GM23248 (cell line): ENCODE results near the gene TNFAIP8L2. TPM values are rescaled to one million over a fixed set of nuclear protein-coding genes. Genes with fewer than 3 reads are reported as not detected.
A peak's percentile ranks its signal among the peaks of the same experiment; 100 is the strongest.
"Not testable (repeated sequence)": the region's sequence is repeated elsewhere in the genome, so short reads cannot be mapped to it uniquely, and the experiment has no call there.

Experiments used
- DNase-seq: peaks from one replicate; pipeline ENCODE4 v3.0.0-alpha.2; 2015
- H2AFZ ChIP-seq: fragments of 200-600 bp; sonication (generic); 2 replicates; pipeline ENCODE4 v1.6.1; 2016; ENCODE audit warnings: antibody characterized with exemption
- H3F3A ChIP-seq: fragments of 200-600 bp; sonication (generic); 2 replicates; pipeline ENCODE4 v1.6.1; 2016; ENCODE audit warnings: mild to moderate bottlenecking, antibody characterized with exemption, mixed run types; ENCODE audit not compliant: insufficient read depth
- H3K27ac ChIP-seq: fragments of 200-600 bp; sonication (generic); 2 replicates; pipeline ENCODE4 v1.5.1; 2016; ENCODE audit warnings: mild to moderate bottlenecking
- H3K27me3 ChIP-seq: fragments of 200-600 bp; sonication (generic); replicated peaks from 2 replicates; pipeline ENCODE4 v1.6.1; 2016; ENCODE audit warnings: mild to moderate bottlenecking; ENCODE audit not compliant: insufficient read depth
- H3K36me3 ChIP-seq: fragments of 200-600 bp; sonication (generic); 2 replicates; pipeline ENCODE4 v1.6.1; 2016; ENCODE audit warnings: low read depth, mild to moderate bottlenecking
- H3K4me1 ChIP-seq: fragments of 200-600 bp; sonication (generic); 2 replicates; pipeline ENCODE4 v1.6.1; 2016; ENCODE audit warnings: mild to moderate bottlenecking; ENCODE audit not compliant: insufficient read depth
- H3K4me2 ChIP-seq: fragments of 200-600 bp; sonication (generic); one replicate; pipeline ENCODE4 v1.6.1; 2016; ENCODE audit warnings: mild to moderate bottlenecking; ENCODE audit not compliant: unreplicated experiment
- H3K4me3 ChIP-seq: fragments of 200-600 bp; sonication (generic); 2 replicates; pipeline ENCODE4 v1.5.1; 2016; ENCODE audit warnings: mild to moderate bottlenecking
- H3K79me2 ChIP-seq: fragments of 200-600 bp; sonication (generic); 2 replicates; pipeline ENCODE4 v1.6.1; 2016; ENCODE audit warnings: mild to moderate bottlenecking; ENCODE audit not compliant: insufficient read depth
- H3K9ac ChIP-seq: fragments of 200-600 bp; sonication (generic); 2 replicates; pipeline ENCODE4 v1.6.1; 2016; ENCODE audit warnings: mild to moderate bottlenecking
- H3K9me2 ChIP-seq: fragments of 200-600 bp; sonication (generic); 2 replicates; pipeline ENCODE4 v1.6.1; 2016; ENCODE audit warnings: mixed run types, mild to moderate bottlenecking, moderate library complexity; ENCODE audit not compliant: insufficient read depth
- H3K9me3 ChIP-seq: fragments of 200-600 bp; sonication (generic); one replicate; pipeline ENCODE4 v1.6.1; 2017; ENCODE audit warnings: low read depth
- H4K20me1 ChIP-seq: fragments of 200-600 bp; sonication (generic); 2 replicates; pipeline ENCODE4 v1.6.0; 2016; ENCODE audit not compliant: insufficient read depth
- EZH2 ChIP-seq: fragments of 200-600 bp; sonication (generic); IDR thresholded peaks from 2 replicates; pipeline ENCODE4 v1.6.1; 2018; ENCODE audit warnings: antibody characterized with exemption, mild to moderate bottlenecking; ENCODE audit not compliant: insufficient read depth, poor library complexity, severe bottlenecking
- EZH2phosphoT487 ChIP-seq: fragments of 200-600 bp; sonication (generic); IDR thresholded peaks from 2 replicates; pipeline ENCODE4 v1.6.1; 2018; ENCODE audit warnings: antibody characterized with exemption, moderate library complexity, mild to moderate bottlenecking, low read depth; ENCODE audit not compliant: insufficient read depth
- WGBS, 2 experiments: methylation state at CpG; one replicate each; pipeline ENCODE4 v1.1.6; 2015 to 2017; ENCODE audit warnings: low lambda C conversion rate in 2 of 2, low coverage in 1 of 2; ENCODE audit errors: missing lambda C conversion rate in 2 of 2; 5-methylcytosine and 5-hydroxymethylcytosine counted together
- in situ Hi-C: fragments of 300-500 bp; cut with MboI; formaldehyde crosslinking; loops from 2 replicates; pipeline ENCODE4 v1.15.0; 2020
- polyA plus RNA-seq: library from polyadenylated mRNA; unstranded; fragments of >200 nt; fragmentation: Nextera tagmentation; extraction: Ambion mirVana; gene quantifications from 2 replicates; pipeline ENCODE4 v1.2.1, GENCODE V29; 2016
- total RNA-seq: library from RNA; depleted of rRNA; stranded (reverse); fragments of >200 nt; shearing (Covaris generic); gene quantifications from 2 replicates; pipeline ENCODE4 v1.2.3, GENCODE V29; 2014

The TNFAIP8L2 gene
- total and polyA plus RNA-seq, 2 experiments from 2014 or later: not detected

DNA sequence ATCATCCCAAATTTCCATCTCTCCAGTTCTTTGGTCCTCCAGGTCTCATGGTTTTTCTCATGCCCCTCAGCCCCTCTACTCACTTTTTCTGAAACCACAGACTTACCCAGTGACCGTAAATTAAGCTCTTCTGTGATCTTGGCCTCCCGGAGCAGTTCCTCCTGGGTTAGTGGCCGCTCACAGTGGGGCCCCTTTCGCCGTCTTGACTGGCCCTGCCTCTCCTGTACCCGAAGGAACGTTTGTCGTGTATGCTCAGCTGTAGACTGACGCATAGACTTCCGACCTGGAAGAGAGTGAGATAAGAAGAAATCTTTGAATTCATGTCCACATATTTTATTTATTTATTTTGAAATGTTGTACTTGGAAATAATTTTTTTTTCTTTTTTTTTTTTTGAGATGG, 27.8 kb downstream of the TNFAIP8L2 start:
- Histone ChIP-seq H3K4me2 (no peak overlapping the region), H3K4me1 (peaks cover 6% of the 10 kb centered on the region), H3K9me2 (no peaks in the 10 kb centered on the region), H3K9me3 (no peaks in the 10 kb centered on the region), H3K27me3 (no peaks in the 10 kb centered on the region), H3K36me3 (peaks cover 31% of the 10 kb centered on the region), H3K79me2 (peaks cover 35% of the 10 kb centered on the region), H3K27ac (no peak overlapping the region), H2AFZ (no peak overlapping the region), H4K20me1 (no peaks in the 10 kb centered on the region), H3K4me3 (no peak overlapping the region), H3F3A (0 out of 2 replicates have a peak, but pooled peaks cover 2% of the 10 kb centered on the region), H3K9ac (no peak overlapping the region)
- no peak for DNase-seq
- TF ChIP-seq EZH2: no peak
- TF ChIP-seq EZH2phosphoT487: no peak
- 98 to 99% methylated on average over 10 of the region's 10 CpGs for WGBS, 2 experiments
- in situ Hi-C loops: no loop called here

DNA sequence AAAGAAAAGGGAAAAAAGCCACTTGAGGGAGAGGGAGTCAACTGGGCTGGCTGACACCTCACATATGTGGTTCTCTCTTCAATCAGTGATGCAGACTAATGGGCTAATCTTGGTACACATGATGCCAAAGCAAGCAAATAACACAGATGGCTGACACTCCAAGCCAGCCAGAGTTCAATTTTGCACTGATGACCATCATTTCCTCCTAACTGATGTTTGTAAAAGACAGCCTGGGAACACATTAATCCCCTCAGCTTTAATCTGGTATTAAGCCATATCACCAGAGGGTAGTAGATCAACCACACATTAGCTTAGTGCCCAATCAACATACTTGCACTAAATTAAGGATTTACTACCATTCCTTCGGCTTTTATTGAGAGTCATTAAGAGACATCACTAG, 30.8 kb downstream of the TNFAIP8L2 start:
- H3K4me2 ChIP-seq: no peak overlapping the region
- no peak overlapping the region for H3K27ac ChIP-seq
- in situ Hi-C loops: no loop called here
- H3K27me3 ChIP-seq: no peaks in the 10 kb centered on the region
- no peak overlapping the region for H3K9ac ChIP-seq
- H3F3A ChIP-seq: peaks cover 10% of the 10 kb centered on the region; the same call in 1 of the 2 replicates
- no peaks in the 10 kb centered on the region for H3K9me2 ChIP-seq
- 98 to 100% methylated on average over 1 of the region's 1 CpG for WGBS, 2 experiments
- H3K9me3 ChIP-seq: no peaks in the 10 kb centered on the region
- no peak for DNase-seq
- TF ChIP-seq EZH2phosphoT487: no peak
- TF ChIP-seq EZH2: no peak
- H3K79me2 ChIP-seq: peaks cover 48% of the 10 kb centered on the region
- peaks cover 30% of the 10 kb centered on the region for H3K36me3 ChIP-seq
- peaks cover 6% of the 10 kb centered on the region for H3K4me1 ChIP-seq
- H3K4me3 ChIP-seq: no peak overlapping the region
- H4K20me1 ChIP-seq: no peaks in the 10 kb centered on the region
- H2AFZ ChIP-seq: no peak overlapping the region

DNA sequence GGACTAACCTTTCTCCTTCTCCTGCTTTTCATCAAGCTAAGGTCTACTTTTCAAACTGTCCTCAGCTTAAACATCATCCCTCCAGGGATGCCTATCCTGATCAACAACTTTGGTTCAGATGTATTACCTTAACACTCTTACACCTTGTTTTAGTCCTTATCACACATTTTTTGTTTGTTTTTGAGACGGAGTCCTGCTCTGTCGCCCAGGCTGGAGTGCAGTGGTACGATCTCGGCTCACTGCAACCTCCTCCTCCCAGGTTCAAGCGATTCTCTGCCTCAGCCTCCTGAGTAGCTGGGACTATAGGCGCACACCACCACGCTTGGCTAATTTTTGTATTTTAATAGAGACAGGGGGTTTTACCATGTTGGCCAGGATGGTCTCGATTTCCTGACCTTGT, 32.2 kb downstream of the TNFAIP8L2 start:
- H3K27me3 ChIP-seq, in situ Hi-C loops, H3K9me2 ChIP-seq, H3K9me3 ChIP-seq, H2AFZ ChIP-seq, H3K27ac ChIP-seq, H4K20me1 ChIP-seq, DNase-seq, H3K4me1 ChIP-seq: not testable (repeated sequence)
- peaks cover 18% of the 10 kb centered on the region for H3K36me3 ChIP-seq
- peaks cover 10% of the 10 kb centered on the region; the same call in 1 of the 2 replicates for H3F3A ChIP-seq
- H3K9ac ChIP-seq: peak overlapping the region; percentile 88
- 68 to 70% methylated on average over 8 of the region's 8 CpGs for WGBS, 2 experiments
- H3K4me2 ChIP-seq: peak overlapping the region; percentile 96
- peak overlapping the region; percentile 100 for H3K4me3 ChIP-seq
- H3K79me2 ChIP-seq: peaks cover 48% of the 10 kb centered on the region

DNA sequence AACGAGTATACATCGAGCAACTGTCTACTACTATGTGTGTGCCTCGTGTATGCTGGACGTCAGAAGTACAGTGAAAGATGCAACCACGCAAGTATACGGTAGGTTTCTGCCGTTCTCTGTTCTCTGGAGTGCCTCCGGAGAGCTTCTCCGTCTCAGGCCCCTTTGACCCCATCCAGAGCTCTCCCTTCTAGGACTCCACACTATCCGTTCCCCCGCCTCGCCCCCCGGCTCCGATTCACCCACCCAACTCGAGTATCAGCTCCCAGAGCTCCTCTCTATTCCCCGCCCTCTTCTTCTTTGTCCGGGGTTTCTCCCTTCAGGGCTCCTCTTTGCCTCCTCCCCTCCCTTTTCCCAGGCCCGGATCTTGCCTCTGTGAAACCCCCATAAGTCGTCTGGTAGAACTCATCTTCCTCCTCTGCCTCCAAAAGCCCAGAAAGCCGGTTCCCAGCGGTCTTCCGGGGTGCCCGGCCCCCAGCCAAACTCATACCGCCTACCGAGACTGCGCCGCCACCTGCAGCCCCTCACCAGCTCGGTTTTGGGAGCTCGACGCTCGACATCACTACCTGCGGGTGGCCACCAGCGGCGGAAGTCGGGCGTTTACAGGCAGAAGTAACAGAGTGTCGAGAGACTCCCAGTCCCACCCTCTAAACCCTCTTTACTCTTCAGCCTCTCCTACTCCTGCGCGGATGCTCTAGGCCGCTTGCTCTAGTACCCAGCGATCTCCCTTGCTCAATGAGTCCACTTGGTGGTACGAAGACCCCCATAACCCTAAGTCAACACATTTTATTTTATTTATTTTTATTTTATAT, 33.4 kb downstream of the TNFAIP8L2 start, which contains the start of gene VPS72:
TSS of gene VPS72 (minus strand) at position 561 of the 809 bp plus-strand sequence. CDS start at position 485, 76 bp downstream.
- Histone ChIP-seq H3K36me3 (peaks cover 7% of the 10 kb centered on the region), H3K9ac (peak within 1 kb of the TSS; percentile 88), H3K4me2 (peak within 1 kb of the TSS; percentile 96), H3K4me1 (peaks cover 12% of the 10 kb centered on the region), H3F3A (peaks cover 10% of the 10 kb centered on the region; the same call in 1 of the 2 replicates), H3K27me3 (no peaks in the 10 kb centered on the region), H3K9me3 (no peaks in the 10 kb centered on the region), H3K4me3 (peak within 1 kb of the TSS; percentile 100), H2AFZ (peak within 1 kb of the TSS; percentile 94), H3K79me2 (peaks cover 48% of the 10 kb centered on the region), H3K27ac (peak within 1 kb of the TSS; percentile 80), H4K20me1 (no peaks in the 10 kb centered on the region), H3K9me2 (no peaks in the 10 kb centered on the region)
- 1 to 3% methylated on average over 29 to 42 of the region's 42 CpGs for WGBS, 2 experiments
- TF ChIP-seq EZH2 (no peak), EZH2phosphoT487 (no peak)
- in situ Hi-C loops: no loop called here
- peak; percentile 93 for DNase-seq
